ENCODE results near the gene STX1A.
"Not testable (repeated sequence)": the region's sequence is repeated elsewhere in the genome, so short reads cannot be mapped to it uniquely, and the experiment has no call there.

STX1A gene

DNA sequence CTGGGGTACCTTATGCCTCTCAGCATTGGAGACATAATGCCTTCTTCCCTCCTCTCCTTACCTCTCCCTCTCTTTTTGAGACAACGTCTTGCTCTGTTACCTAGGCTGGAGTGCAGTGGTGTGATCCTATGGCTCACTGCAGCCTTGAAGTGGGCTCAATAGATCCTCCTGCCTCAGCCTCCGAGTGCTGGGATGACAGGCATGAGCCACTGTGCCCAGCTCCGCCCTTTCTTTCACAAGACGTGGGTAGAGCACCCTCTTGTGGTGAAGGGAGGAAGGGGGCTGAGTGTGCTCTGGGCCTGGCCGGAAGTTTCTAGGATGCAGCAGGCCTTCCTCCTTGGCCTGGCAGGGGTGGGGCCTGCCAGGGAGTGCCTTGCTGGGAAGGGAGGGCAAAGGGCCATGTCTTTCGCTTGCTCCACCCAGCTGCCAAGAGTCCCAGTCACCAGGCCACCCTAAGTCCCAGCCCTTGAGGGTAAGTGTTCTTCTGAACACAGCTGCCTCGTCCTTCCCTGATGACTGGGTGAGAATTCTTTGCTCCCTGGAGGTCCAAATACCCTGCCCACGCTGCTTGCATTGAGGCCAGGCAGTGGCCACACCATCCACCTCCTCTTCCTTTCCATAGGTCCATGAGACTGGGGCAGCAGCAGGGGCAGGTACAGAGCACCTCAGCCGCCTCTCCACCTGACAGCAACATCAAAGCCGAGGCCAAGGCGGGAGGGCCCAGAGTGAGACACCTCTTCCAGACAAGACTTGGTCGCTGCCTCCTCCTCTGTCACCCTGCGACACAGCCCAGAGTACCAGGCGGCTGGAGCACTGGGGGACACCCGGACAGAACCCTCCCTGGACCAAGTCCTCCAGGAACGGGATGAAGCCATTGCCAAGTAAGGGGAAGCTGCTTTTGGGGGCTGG lies 15.4 kb upstream of the STX1A start:
- DNase-seq, result peak; percentile 88

DNA sequence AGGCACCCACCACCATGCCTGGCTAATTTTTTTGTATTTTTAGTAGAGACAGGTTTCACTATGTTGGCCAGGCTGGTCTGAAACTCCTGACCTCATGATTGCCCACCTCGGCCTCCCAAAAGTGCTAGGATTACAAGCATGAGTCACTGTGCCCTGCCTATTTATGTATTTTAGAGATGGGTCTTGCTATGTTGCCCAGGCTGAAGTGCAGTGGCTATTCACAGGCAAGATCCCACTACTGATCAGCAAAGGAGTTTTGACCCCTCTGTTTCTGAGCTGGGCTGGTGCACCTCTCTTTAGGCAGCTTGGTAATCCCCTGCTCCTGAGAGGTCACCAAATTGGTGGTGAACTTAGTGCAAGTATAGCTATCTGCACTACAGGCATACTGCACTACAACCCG lies 12.9 kb upstream of the STX1A start:
- DNase-seq, result no peak

DNA sequence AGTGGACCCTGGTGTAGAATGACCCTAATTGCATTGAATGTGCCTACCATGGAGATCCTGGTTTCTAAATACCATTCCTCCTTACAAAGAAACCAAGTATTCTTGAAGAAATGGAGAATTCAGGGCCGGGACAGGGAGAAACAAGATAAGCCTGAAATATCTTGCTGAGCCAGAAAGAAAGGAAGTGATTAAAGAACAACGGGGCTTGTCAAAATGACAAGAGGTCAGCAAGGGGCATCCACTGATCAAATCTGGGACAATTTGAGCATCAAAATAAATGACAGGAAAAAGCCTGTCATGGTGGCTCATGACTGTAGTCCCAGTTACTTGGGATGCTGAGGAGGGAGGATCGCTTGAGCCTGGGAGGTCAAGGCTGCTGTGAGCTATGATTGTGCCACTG lies 11.0 kb upstream of the STX1A start:
- peak; percentile 47 for DNase-seq

DNA sequence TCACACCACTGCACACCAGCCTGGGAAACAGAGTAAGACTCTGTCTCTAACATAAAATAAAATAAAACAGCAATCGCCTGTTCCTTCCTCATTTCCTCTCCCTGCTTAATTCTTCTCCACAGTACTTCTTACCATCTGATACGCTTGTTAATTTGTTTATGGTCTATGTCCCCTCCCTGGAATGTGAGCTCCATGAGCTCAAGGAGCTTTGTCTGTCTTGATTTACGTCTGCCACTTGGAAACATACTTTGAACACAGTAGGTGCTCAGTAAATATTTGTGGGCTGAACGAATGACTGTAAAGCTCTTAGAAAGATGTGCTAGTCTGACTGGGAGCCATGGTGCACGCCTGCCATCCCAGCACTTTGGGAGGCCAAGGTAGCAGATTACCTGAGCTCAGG lies 9.1 kb upstream of the STX1A start:
- no peak for DNase-seq

DNA sequence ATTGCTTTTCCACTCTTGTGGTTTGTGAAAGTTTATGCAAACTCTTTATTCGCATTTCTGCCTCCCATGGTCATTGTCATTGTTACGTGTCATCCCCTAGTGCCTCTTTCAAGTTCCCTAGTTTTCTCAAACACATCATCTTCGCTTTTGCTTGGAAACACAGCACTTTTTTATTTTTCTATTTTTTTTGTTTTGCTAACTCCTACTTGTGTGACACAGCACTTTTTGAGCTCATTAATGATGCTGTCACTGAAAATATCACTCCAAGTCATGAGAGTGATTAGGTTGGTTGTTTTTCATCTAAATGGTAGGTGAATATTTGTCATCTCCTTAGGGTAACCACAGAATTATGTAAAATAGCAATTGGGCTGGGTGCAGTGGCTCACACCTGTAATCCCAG lies 8.5 kb upstream of the STX1A start:
- no peak for DNase-seq

DNA sequence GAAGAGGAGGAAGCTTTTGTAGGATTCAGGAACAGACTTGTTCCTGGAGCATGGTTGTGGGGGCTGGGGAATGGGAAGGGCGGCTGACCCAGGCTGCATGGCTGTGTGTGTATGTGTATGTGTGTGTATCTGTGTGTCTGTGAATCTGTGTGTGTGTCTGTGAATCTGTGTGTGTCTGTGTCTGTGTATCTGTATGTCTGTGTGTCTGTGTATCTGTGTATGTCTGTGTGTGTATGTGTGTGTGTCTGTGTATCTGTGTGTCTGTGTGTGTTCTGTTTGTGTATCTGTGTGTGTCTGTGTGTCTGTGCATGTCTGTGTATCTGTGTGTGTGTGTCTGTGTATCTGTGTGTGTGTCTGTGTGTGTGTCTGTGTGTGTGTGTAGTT lies 6.6 kb upstream of the STX1A start:
- no peak for DNase-seq

DNA sequence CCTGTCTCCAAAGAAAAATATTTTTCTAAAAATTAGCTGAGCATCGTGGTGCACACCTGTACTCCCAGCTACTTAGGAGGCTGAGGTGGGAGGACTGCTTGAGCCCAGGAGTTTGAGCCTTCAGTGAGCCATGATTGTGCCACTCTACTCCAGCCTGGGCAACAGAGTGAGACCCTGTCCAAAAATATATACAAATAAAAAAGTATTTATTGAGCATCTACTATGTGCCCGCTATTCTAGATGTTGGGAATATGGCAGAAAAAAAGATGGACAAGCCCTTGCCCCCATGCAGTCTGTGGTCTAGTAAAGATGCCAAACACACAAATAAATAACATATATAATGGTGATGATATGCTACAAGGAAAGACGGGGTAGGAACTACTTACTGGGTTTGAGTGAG lies 4.3 kb upstream of the STX1A start:
- no peak for DNase-seq

DNA sequence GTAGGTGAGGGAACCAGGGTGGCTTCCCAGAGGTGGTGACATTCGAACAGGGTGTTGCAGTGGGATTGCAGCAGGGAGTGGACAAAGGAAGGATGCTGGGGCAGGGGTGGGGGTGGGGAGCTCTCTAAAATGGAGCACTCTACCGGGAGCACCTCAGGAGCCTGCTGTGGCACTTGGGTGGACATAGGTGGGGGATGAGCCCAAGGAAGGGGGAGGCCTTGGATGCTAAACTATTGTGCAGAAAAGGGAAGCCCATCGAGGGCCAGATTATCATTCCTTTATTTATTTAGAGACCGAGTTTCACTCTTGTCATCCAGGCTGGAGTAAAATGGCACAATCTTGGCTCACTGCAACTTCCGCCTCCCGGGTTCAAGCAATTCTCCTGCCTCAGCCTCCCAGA lies 3.3 kb upstream of the STX1A start:
- DNase-seq, result no peak

DNA sequence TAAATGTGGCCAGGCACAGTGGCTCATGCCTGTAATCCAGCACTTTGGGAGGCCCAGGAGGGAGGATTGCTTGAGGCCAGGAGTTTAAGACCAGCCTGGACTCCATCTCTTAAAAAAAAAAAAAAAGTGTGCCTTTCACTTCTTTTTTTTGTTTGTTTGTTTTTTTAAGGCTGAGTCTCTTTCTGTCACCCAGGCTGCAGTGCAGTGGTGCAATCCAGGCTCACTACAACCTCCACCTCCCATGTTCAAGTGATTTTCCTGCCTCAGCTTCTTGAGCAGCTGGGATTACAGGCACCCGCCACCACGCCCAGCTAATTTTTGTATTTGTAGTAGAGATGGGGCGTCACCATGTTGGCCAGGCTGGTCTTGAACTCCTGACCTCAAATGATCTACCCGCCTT lies 2.7 kb upstream of the STX1A start:
- not testable (repeated sequence) for DNase-seq

DNA sequence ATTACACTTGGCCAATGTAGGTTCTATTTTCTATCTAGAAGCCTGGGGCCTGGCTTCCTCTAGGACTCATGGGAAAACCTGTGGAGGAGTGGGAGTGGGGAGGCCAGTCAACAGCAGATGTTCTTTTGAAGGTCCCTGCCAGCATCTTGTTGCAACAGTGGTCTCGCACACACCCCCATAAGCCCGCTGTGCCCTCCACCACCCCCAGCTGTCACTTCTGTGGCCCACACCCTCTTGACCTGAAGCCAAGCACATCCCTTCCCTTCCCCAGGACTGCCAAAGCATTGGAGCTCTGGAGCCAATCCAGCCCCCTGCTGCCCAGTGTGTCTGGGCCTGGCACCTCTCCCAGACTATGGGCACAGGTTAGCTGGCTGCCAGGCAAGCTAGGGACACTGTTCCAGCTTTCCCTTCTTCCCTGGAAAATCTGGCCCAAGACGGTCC lies 1.9 kb upstream of the STX1A start:
- no peak for DNase-seq

DNA sequence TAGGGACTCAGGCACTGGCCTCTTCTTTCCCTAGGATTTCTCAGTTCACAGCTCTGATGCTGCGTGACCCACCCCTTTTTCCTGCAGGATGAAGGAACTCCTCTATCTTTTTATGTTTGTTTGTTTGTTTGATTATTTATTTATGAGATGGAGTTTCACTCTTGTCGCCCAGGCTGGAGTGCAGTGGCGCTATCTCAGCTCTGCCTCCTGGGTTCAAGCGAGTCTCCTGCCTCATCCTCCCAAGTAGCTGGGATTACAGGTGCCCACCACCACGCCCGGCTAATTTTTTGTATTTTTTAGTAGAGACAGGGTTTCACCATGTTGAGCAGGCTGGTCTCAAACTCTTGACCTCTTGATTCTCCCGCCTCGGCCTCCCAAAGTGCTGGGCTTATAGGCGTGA lies 974 bp upstream of the STX1A start:
- DNase-seq, result not testable (repeated sequence)

DNA sequence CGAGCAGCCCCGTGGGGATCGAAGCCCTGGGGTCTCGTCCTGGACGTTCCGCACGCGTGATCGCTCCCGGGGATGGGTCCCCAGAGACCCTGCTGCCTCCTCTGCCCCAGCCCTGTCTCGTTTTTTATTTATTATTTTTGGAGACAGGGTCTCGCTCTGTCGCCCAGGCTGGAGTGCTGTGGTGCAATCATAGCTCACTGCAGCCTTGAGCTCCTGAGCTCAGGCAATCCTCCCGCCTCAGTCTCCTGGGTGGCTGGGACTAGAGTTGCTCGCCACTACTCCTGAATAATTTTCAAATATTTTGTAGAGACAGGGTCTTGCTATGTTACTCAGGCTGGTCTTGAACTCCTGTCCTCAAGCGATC lies 319 bp upstream of the STX1A start:
- DNase-seq, result no peak

DNA sequence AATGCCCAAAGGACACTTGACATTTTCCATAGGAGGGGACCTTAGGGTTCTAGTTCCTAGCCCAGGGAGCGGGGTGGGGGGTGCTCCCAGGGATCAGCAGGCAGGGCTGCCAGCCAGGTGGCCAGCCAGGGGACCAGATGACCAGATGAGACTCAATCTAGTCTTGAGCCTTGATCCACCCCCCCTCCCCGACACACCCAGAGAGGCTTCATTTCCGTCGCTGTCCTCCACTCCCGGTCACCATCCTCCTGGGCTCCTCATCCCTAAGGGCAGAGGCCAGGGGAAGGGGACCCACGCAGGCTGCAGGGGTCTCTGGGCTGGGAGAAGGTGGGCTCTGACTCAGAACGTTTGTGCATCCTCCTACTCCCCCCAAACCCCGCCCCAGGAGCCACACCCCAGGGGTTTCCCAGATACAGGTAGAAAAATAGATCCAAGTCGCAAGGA lies 1.0 kb downstream of the STX1A start:
- DNase-seq, result no peak

DNA sequence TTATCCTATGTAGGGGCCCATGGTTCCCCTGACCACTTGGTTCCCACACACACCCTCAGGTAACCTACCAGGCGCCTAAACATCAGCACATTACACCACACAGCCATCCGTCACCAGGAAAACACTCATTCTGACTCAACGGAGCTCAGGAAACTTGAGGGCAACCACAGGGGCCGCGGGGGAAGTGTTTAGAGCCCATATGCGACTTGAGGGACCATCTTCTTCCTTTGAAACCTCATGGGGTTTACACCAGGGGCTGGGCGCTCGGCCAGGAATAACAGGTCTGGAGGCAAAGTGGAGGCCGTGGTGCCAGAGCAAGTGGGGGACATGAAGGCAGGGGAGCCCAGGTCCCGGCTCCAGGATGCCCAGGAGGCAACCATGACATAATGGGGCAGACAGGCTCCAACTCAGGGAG lies 1.5 kb downstream of the STX1A start:
- no peak for DNase-seq

DNA sequence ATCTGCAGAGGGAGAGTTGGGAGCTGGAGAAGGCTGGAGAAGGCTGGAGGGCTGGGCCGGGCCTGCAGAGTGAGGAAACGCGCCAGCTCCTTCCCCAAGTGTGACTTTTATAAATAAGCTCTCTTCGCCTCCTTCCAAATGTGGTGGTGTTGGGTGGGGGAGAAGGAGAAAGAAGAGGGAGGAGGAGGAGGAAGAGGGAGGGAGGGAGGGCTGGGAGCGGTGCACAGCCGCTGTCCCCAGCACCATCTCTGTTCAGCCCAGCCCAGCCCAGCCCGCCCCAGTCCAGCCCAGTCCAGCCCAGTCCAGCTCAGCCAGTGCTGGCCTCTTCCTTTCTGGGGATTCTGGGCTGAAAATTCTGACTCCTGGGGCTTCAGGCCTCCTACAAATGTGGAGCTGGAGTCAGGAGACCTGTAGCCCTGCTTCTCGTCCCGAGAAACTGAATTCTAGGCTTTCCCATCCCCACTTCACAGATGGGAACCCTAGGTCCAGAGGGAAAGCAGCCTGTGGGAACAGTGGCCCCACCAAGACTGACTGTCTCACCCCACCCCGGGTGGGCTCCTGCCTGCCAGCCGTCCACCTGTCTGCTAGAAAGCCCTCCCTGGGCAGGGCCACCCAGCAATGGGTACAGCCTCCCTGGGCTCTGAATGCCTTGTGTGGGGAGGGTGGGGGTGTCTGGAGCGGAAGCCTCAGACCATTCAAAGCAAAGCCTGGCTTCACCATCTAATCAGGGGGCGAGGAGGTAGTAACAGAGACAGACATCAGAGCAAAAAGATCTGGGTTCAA lies 2.3 kb downstream of the STX1A start:
- DNase-seq, result no peak

DNA sequence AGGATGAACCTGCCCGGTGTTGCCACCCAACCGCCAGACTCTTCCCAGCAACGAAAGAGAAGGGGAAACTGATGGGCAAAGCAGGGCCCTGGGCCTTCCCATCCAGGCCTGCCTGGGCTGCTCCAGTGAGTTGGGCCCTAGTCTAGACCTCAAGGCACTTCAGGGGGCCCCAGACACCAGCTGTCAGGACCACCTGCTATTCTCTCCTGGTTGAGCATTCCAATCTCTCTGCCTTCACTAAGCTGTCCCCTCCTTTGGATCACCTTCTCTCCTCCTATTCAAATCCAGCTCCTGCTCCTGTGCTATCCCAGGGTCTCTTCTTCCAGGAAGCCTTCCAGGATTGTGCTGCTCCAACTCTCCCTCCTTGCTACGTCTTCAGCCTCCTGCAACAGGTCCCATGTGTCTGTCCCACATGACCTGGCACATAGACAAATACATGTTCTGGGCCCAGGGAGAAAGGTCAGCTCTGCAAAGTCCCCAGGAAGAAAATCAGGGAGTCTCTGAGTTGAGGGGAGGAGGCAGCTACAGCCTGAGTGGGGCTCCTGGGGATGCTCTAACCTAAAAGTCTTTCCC lies 3.1 kb downstream of the STX1A start:
- DNase-seq, result no peak

DNA sequence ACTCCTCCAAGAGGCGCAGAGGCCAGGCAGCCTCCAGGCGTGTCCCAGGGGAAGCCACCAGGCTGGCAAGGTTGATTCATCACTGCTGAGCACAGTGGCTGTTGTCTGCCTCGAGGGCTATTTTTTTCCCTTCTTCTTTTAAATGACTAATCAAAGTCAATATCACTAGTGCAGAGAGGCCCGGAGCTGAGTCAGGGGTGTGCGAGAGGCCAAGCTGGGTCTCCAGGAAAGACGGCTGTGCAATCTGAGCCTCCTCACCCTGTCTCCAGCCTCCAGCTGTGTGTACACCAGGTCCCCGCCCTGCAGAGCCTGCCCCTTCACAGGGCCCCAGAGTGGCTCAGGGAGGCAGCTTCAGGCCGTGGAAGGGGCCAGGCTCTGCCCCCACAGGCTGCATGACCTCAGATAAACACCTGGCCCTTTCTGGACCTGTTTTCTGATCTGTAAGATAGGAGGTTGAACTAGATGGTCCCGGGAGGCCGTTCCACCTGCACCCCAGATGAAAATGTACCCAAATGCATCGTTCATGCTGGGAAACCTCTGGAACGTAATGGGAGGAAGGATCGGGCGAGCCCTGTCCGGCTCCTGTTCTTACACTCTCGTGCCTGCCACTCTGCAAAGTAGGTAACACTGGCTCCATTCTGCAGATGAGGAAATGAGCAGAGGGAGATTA lies 3.7 kb downstream of the STX1A start:
- peak; percentile 68 for DNase-seq

DNA sequence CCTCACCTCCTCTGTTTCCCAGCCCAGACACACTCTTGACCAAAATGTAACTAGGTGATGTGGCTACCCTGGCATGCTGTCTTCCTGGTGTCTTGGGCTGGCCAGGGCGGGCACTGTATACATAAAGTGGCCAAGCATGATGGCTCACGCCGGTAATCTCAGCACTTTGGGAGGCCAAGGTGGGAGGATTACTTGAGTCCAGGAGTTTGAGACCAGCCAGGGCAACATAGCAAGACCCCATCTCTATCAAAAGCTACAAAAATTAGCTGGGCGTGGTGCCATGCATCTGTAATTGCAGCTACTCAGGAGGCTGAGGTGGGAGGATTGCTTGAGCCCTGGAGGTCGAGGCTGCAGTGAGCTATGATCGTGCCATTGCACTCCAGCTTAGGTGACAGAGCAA lies 6.2 kb downstream of the STX1A start:
- DNase-seq, result not testable (repeated sequence)

DNA sequence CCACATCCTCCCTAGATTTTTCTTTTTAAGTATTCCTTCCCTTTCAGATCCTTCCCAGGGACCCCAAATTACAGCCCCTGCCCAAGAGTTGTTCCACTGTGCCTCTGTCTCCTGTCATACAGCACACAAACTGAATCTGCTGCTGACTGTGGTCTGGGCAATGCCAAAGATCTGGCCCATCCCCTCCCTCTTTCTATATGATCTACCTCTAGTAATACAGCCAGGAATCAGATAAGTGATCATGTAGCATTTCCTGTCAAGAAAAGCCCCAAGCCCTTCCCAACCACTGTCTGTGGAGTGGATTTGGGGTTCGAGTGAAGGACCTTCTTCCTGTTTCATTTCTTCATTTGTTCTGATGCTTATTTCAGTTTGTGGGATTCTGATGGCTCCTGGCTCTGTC lies 6.7 kb downstream of the STX1A start:
- DNase-seq, result no peak

DNA sequence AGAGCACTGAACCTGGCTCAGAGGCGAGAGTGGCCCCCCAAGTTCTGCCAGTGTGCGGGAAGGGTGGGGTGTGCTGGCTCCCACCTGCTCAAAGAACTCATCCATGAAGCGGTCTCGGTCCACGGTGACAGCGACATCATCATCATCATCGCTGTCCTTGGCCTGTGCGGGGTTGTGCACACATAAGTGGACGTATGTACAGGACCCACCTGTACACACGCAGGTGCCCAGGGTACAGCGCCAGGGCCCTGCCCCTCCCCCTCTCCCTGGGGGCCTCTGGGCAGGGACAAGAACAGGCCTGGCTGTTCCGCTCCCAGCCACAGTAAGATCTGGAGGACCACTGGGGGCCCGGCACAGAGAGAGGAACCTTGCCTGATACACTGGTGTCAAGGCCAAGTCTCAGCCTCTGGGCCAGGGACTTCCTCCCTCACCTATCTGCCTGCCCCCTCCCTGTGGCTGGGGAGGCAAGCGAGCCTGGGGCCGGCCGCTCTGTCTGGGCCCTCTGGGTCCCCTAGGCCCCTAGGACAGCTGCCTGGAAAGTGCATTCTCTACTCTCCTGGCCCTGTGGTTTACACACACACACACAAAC lies 10.4 kb downstream of the STX1A start:
- no peak for DNase-seq

DNA sequence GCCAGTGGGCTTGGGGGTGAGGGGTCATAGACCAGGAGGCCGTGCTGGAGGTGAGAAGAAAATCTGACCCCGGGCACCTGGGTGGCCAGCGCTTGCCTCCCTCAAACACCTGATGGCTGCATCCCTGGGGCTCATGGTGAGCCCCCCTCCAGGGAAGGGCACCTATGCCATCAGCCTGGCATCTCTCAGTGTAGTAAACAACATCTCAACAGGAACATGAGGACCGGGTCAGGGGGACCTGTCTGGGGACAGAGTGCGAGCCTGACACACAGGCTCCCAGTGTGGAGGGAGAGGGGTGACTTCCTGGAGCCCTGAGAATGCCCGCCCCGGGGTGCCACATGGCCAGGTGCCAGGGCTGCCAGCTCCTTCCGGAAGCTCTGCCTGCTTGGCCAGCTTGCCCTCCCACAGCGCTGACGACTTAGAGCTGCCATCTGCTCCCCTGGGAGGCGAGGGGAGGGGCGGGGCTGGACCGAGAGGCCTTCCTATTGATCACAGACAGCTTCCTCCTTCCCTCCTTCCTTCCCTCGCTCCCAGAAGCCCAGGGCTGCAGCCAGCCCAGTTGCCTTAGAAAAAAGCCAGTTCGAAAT lies 12.3 kb downstream of the STX1A start:
- DNase-seq, result peak; percentile 67
